Neural progenitor cell (in vitro differentiated cells): ENCODE measurements around the gene CMTR1. TPM values are rescaled to one million over a fixed set of nuclear protein-coding genes. Genes with fewer than 3 reads are reported as not detected.
A peak's percentile ranks its signal among the peaks of the same experiment; 100 is the strongest.

ENCODE experiments used
- DNase-seq: peaks from one replicate; pipeline ENCODE4 v3.0.0-alpha.2; 2016; ENCODE audit warnings: low spot score
- H2AFZ ChIP-seq: fragments of 200-600 bp; sonication (generic); replicated peaks from 2 replicates; pipeline ENCODE4 v1.6.1; 2016; ENCODE audit warnings: antibody characterized with exemption
- H3F3A ChIP-seq: fragments of 200-600 bp; sonication (generic); 2 replicates; pipeline ENCODE4 v1.6.1; 2016; ENCODE audit warnings: antibody characterized with exemption, low read depth
- H3K27ac ChIP-seq: fragments of 200-600 bp; sonication (generic); 2 replicates; pipeline ENCODE4 v1.5.1; 2016; ENCODE audit warnings: mild to moderate bottlenecking
- H3K27me3 ChIP-seq: fragments of 200-600 bp; sonication (generic); 2 replicates; pipeline ENCODE4 v1.6.1; 2016; ENCODE audit warnings: mild to moderate bottlenecking, moderate library complexity
- H3K36me3 ChIP-seq: fragments of 200-600 bp; sonication (generic); 2 replicates; pipeline ENCODE4 v1.5.1; 2016
- H3K4me1 ChIP-seq: fragments of 200-600 bp; sonication (generic); 2 replicates; pipeline ENCODE4 v1.6.1; 2016; ENCODE audit warnings: mixed run types
- H3K4me2 ChIP-seq: fragments of 200-600 bp; sonication (generic); 2 replicates; pipeline ENCODE4 v1.6.1; 2016
- H3K4me3 ChIP-seq: fragments of 200-600 bp; sonication (generic); 2 replicates; pipeline ENCODE4 v1.5.1; 2016
- H3K79me2 ChIP-seq: fragments of 200-600 bp; sonication (generic); 2 replicates; pipeline ENCODE4 v1.6.1; 2016; ENCODE audit warnings: low read depth
- H3K9ac ChIP-seq: fragments of 200-600 bp; sonication (generic); 2 replicates; pipeline ENCODE4 v1.6.1; 2016
- H3K9me3 ChIP-seq: fragments of 200-600 bp; sonication (generic); 2 replicates; pipeline ENCODE4 v1.5.1; 2016; ENCODE audit warnings: low read depth
- H4K20me1 ChIP-seq: fragments of 200-600 bp; sonication (generic); 2 replicates; pipeline ENCODE4 v1.6.1; 2016; ENCODE audit warnings: low read depth
- H3K27ac Mint-ChIP-seq: 3 replicates; pipeline ENCODE4 v1.8.0; 2021; ENCODE audit warnings: mixed read lengths
- H3K27me3 Mint-ChIP-seq: 2 replicates; pipeline ENCODE4 v1.8.0; 2022; ENCODE audit warnings: low read depth, mild to moderate bottlenecking, inconsistent platforms, moderate library complexity, mixed read lengths; ENCODE audit not compliant: insufficient read depth
- H3K36me3 Mint-ChIP-seq: 3 replicates; pipeline ENCODE4 v1.8.0; 2021; ENCODE audit warnings: mixed read lengths
- H3K4me1 Mint-ChIP-seq: 3 replicates; pipeline ENCODE4 v1.8.0; 2021; ENCODE audit warnings: mixed read lengths
- H3K4me3 Mint-ChIP-seq: 3 replicates; pipeline ENCODE4 v1.8.0; 2021; ENCODE audit warnings: mild to moderate bottlenecking, moderate library complexity, mixed read lengths
- H3K9me3 Mint-ChIP-seq: 3 replicates; pipeline ENCODE4 v1.8.0; 2020; ENCODE audit warnings: mixed read lengths
- EZH2 ChIP-seq: fragments of 200-600 bp; sonication (generic); IDR thresholded peaks from 2 replicates; pipeline ENCODE4 v1.6.1; 2017; ENCODE audit warnings: antibody characterized with exemption, mild to moderate bottlenecking, moderate library complexity
- EZH2phosphoT487 ChIP-seq: fragments of 200-600 bp; sonication (generic); IDR thresholded peaks from 2 replicates; pipeline ENCODE4 v1.6.1; 2017; ENCODE audit warnings: antibody characterized with exemption
- total RNA-seq: library from RNA; depleted of rRNA; stranded (reverse); fragments of >200 nt; gene quantifications from 2 replicates; pipeline ENCODE4 v1.2.3, GENCODE V29; 2015; ENCODE audit warnings: low replicate concordance
- TF ChIP-seq, protein P1 (sequence below): fragments of 200-600 bp; sonication (generic); IDR thresholded peaks from 2 replicates; pipeline ENCODE4 v1.5.1; 2017; ENCODE audit warnings: antibody characterized with exemption, mild to moderate bottlenecking

Gene CMTR1, protein sequence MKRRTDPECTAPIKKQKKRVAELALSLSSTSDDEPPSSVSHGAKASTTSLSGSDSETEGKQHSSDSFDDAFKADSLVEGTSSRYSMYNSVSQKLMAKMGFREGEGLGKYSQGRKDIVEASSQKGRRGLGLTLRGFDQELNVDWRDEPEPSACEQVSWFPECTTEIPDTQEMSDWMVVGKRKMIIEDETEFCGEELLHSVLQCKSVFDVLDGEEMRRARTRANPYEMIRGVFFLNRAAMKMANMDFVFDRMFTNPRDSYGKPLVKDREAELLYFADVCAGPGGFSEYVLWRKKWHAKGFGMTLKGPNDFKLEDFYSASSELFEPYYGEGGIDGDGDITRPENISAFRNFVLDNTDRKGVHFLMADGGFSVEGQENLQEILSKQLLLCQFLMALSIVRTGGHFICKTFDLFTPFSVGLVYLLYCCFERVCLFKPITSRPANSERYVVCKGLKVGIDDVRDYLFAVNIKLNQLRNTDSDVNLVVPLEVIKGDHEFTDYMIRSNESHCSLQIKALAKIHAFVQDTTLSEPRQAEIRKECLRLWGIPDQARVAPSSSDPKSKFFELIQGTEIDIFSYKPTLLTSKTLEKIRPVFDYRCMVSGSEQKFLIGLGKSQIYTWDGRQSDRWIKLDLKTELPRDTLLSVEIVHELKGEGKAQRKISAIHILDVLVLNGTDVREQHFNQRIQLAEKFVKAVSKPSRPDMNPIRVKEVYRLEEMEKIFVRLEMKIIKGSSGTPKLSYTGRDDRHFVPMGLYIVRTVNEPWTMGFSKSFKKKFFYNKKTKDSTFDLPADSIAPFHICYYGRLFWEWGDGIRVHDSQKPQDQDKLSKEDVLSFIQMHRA
- 35.4 and 44.9 TPM in 2 replicates for total RNA-seq

DNA sequence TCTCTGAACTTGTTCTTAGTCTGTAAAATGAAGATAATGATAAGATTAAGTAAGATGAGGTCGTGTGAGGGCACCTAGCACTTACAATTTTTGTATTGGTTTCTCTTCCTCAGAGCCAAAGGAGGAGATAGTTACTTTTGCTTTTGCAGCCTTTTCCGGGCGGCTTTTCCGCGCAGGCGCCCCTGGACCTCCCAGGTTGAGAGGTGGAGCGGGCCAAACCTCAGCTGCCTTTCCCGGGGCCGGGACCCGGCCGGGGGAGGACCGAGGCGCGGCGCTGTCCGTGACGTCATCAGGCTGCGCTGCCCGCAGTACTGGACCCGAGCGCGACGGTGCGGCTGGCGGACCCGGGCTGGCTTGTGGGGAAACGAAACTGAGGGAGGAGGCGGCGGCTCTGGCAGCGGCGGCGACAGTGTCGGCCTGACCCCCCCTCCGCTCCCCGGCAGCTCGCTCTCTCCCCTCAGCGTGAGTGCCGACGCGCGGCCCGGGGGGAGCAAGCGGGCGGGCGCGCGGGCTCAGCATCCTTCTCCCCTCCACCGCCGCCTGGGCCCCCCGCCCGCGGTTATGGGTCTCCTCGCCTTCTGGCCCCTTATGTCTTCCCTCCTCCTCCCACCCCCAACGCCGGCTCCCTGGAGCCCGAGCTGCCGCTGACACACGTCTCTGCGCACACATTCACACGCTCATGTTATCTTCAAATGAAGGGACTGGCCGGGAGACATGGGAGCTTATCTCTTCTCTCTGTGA is at the start of gene CMTR1:
TSS of gene CMTR1 (plus strand) at position 306 of the 741 bp plus-strand sequence. CDS start 2,409 bp downstream, outside the sequence.
- DNase-seq, result peak; percentile 96
- Histone ChIP-seq H3K4me3 (peak within 1 kb of the TSS; percentile 90), H3F3A (no peaks in the 10 kb centered on the region), H3K4me2 (peak within 1 kb of the TSS; percentile 78), H2AFZ (peak within 1 kb of the TSS; percentile 95), H3K27me3 (no peaks in the 10 kb centered on the region), H3K79me2 (peaks cover 37% of the 10 kb centered on the region), H3K36me3 (no peaks in the 10 kb centered on the region), H3K4me1 (peaks cover 6% of the 10 kb centered on the region), H4K20me1 (no peaks in the 10 kb centered on the region), H3K9me3 (no peaks in the 10 kb centered on the region), H3K27ac (no peak within 1 kb of the TSS), H3K9ac (peak within 1 kb of the TSS; percentile 87)
- TF ChIP-seq, protein P1, sequence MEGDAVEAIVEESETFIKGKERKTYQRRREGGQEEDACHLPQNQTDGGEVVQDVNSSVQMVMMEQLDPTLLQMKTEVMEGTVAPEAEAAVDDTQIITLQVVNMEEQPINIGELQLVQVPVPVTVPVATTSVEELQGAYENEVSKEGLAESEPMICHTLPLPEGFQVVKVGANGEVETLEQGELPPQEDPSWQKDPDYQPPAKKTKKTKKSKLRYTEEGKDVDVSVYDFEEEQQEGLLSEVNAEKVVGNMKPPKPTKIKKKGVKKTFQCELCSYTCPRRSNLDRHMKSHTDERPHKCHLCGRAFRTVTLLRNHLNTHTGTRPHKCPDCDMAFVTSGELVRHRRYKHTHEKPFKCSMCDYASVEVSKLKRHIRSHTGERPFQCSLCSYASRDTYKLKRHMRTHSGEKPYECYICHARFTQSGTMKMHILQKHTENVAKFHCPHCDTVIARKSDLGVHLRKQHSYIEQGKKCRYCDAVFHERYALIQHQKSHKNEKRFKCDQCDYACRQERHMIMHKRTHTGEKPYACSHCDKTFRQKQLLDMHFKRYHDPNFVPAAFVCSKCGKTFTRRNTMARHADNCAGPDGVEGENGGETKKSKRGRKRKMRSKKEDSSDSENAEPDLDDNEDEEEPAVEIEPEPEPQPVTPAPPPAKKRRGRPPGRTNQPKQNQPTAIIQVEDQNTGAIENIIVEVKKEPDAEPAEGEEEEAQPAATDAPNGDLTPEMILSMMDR, result no peak
- TF ChIP-seq EZH2 (no peak), EZH2phosphoT487 (no peak)
- peak within 1 kb of the TSS; percentile 87 for H3K4me3 Mint-ChIP-seq
- no peaks in the 10 kb centered on the region for H3K9me3 Mint-ChIP-seq
- H3K27me3 Mint-ChIP-seq, result peaks cover 4% of the 10 kb centered on the region
- H3K36me3 Mint-ChIP-seq, result peaks cover 8% of the 10 kb centered on the region
- H3K4me1 Mint-ChIP-seq, result peaks cover 21% of the 10 kb centered on the region
- H3K27ac Mint-ChIP-seq, result peak within 1 kb of the TSS; percentile 53

DNA sequence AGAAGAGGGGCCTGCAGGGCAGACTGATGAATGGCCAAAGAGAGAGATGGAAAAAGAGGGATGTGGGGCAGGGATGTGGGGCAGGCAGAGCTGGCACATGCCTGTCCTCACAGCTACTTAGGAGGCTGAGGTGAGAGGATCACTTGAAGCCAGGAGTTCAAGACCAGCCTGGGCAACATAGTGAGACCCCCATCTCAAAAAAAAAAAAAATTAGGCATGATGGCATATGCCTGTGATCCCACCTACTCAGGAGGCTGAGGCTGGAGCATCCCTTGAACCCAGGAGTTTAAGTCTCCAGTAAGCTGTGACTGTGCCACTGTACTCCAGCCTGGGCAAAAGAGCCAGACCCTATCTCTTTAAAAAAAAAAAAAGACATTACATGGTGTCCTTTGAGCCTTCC is 44.4 kb upstream of the CMTR1 start:
- H3K9me3 ChIP-seq, result no peaks in the 10 kb centered on the region
- no peaks in the 10 kb centered on the region for H3K27me3 Mint-ChIP-seq
- H3K9me3 Mint-ChIP-seq, result no peaks in the 10 kb centered on the region

DNA sequence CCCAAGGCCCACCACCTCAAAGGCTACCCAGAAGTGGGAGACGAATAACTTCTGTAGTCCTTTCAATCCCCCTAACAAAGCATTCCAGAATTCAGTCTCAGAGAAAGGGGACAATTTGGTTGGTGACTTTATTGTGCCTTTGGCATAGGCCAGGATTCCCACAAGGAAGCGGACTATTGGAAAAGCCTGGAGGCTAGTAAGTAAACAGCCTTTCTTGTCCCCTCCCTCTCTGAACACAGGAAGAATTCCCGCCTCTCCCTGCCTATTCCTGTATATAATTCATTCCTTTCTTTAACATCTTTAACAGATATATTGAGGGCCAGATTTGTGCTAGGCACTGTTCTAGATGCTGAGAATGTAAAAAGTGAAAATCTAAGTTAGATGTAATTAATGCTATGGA is 43.2 kb upstream of the CMTR1 start:
- no peaks in the 10 kb centered on the region for H3K4me1 Mint-ChIP-seq
- H3K27me3 Mint-ChIP-seq, result no peaks in the 10 kb centered on the region
- Histone ChIP-seq H2AFZ (no peak overlapping the region), H3K4me2 (no peak overlapping the region), H3K36me3 (no peaks in the 10 kb centered on the region), H4K20me1 (no peaks in the 10 kb centered on the region), H3K4me3 (no peak overlapping the region), H3K27me3 (no peaks in the 10 kb centered on the region), H3F3A (no peaks in the 10 kb centered on the region), H3K79me2 (no peaks in the 10 kb centered on the region), H3K9me3 (no peaks in the 10 kb centered on the region), H3K9ac (no peak overlapping the region), H3K27ac (no peak overlapping the region), H3K4me1 (no peaks in the 10 kb centered on the region)
- no peak for DNase-seq
- no peaks in the 10 kb centered on the region for H3K9me3 Mint-ChIP-seq
- TF ChIP-seq EZH2phosphoT487, result no peak
- TF ChIP-seq EZH2, result no peak
- TF ChIP-seq, protein P1, result no peak
- H3K27ac Mint-ChIP-seq, result no peak overlapping the region
- peaks cover 7% of the 10 kb centered on the region for H3K36me3 Mint-ChIP-seq
- no peak overlapping the region for H3K4me3 Mint-ChIP-seq

More for the DNA sequence above, 44.4 kb upstream of the CMTR1 start:
- H3K27ac ChIP-seq, result no peak overlapping the region
- TF ChIP-seq, protein P1, result no peak
- TF ChIP-seq EZH2, result no peak
- TF ChIP-seq EZH2phosphoT487, result no peak
- H3K4me3 Mint-ChIP-seq, result no peak overlapping the region
- H3K4me1 ChIP-seq, result no peaks in the 10 kb centered on the region
- no peaks in the 10 kb centered on the region for H3F3A ChIP-seq
- H3K4me2 ChIP-seq, result no peak overlapping the region
- no peak overlapping the region for H3K9ac ChIP-seq
- no peak overlapping the region for H3K4me3 ChIP-seq
- no peaks in the 10 kb centered on the region for H3K4me1 Mint-ChIP-seq
- no peaks in the 10 kb centered on the region for H3K27me3 ChIP-seq
- no peaks in the 10 kb centered on the region for H3K79me2 ChIP-seq
- no peak for DNase-seq
- peaks cover 7% of the 10 kb centered on the region for H3K36me3 Mint-ChIP-seq
- no peaks in the 10 kb centered on the region for H3K36me3 ChIP-seq
- H2AFZ ChIP-seq, result no peak overlapping the region
- H3K27ac Mint-ChIP-seq, result no peak overlapping the region
- no peaks in the 10 kb centered on the region for H4K20me1 ChIP-seq
